GM23338 (cell line): ENCODE measurements around the gene PHACTR1. TPM values are rescaled to one million over a fixed set of nuclear protein-coding genes. Genes with fewer than 3 reads are reported as not detected.

Experiments
- ATAC-seq: fragments of 200-7000 bp; cut with Tn5 transposase; 3 replicates; pipeline ENCODE4 v1.9.1; 2020
- DNase-seq: peaks from one replicate; pipeline ENCODE4 v3.0.0-alpha.2; 2015; ENCODE audit warnings: low spot score
- H2AFZ ChIP-seq: fragments of 200-600 bp; sonication (generic); 2 replicates; pipeline ENCODE4 v1.8.0; 2016; ENCODE audit warnings: antibody characterized with exemption, mild to moderate bottlenecking, moderate library complexity
- H3F3A ChIP-seq: fragments of 200-600 bp; sonication (generic); replicated peaks from 2 replicates; pipeline ENCODE4 v1.8.0; 2017; ENCODE audit warnings: antibody characterized with exemption, mixed run types, low read depth
- H3K27ac ChIP-seq: fragments of 200-600 bp; sonication (generic); 2 replicates; pipeline ENCODE4 v1.6.1; 2016; ENCODE audit warnings: low read depth
- H3K27me3 ChIP-seq: fragments of 200-600 bp; sonication (generic); 2 replicates; pipeline ENCODE4 v1.8.0; 2016; ENCODE audit warnings: mild to moderate bottlenecking, mixed run types, moderate library complexity; ENCODE audit not compliant: insufficient read depth
- H3K36me3 ChIP-seq: fragments of 200-600 bp; sonication (generic); 2 replicates; pipeline ENCODE4 v1.8.0; 2016; ENCODE audit warnings: mild to moderate bottlenecking; ENCODE audit not compliant: insufficient read depth
- H3K4me1 ChIP-seq: fragments of 200-600 bp; sonication (generic); 2 replicates; pipeline ENCODE4 v1.8.0; 2016; ENCODE audit warnings: mild to moderate bottlenecking, moderate library complexity; ENCODE audit not compliant: insufficient read depth
- H3K4me2 ChIP-seq: fragments of 200-600 bp; sonication (generic); 2 replicates; pipeline ENCODE4 v1.7.1; 2017; ENCODE audit warnings: mixed run types
- H3K4me3 ChIP-seq: fragments of 200-600 bp; sonication (generic); 2 replicates; pipeline ENCODE4 v1.6.1; 2016; ENCODE audit warnings: mixed run types
- H3K79me2 ChIP-seq: fragments of 200-600 bp; sonication (generic); replicated peaks from 2 replicates; pipeline ENCODE4 v1.8.0; 2017; ENCODE audit warnings: mild to moderate bottlenecking; ENCODE audit not compliant: insufficient read depth
- H3K9me2 ChIP-seq: fragments of 200-600 bp; sonication (generic); 2 replicates; pipeline ENCODE4 v1.8.0; 2017; ENCODE audit not compliant: insufficient read depth
- H4K20me1 ChIP-seq: fragments of 200-600 bp; sonication (generic); replicated peaks from 2 replicates; pipeline ENCODE4 v1.8.0; 2017; ENCODE audit warnings: mild to moderate bottlenecking; ENCODE audit not compliant: insufficient read depth
- H3K27ac Mint-ChIP-seq: 2 replicates; pipeline ENCODE4 v1.8.0; 2020; ENCODE audit warnings: inconsistent platforms, mild to moderate bottlenecking, moderate library complexity, mixed read lengths
- H3K27me3 Mint-ChIP-seq: 3 replicates; pipeline ENCODE4 v1.8.0; 2022; ENCODE audit warnings: low read depth, mild to moderate bottlenecking, moderate library complexity, mixed read lengths, inconsistent platforms; ENCODE audit not compliant: insufficient read depth, poor library complexity
- H3K36me3 Mint-ChIP-seq: 3 replicates; pipeline ENCODE4 v1.8.0; 2021; ENCODE audit warnings: low read depth, mild to moderate bottlenecking, inconsistent platforms, moderate library complexity, mixed read lengths
- H3K4me1 Mint-ChIP-seq: 3 replicates; pipeline ENCODE4 v1.8.0; 2020; ENCODE audit warnings: mild to moderate bottlenecking, inconsistent platforms, mixed read lengths
- H3K4me3 Mint-ChIP-seq: 3 replicates; pipeline ENCODE4 v1.8.0; 2021; ENCODE audit warnings: moderate library complexity, mild to moderate bottlenecking, inconsistent platforms, mixed read lengths
- H3K9me3 Mint-ChIP-seq: 3 replicates; pipeline ENCODE4 v1.8.0; 2020; ENCODE audit warnings: moderate library complexity, mild to moderate bottlenecking, inconsistent platforms, mixed read lengths
- CREB1 ChIP-seq: fragments of 250-450 bp; sonication (Bioruptor Pico); IDR thresholded peaks from 2 replicates; pipeline ENCODE4 v1.5.0; 2020; ENCODE audit warnings: low read depth, mild to moderate bottlenecking, moderate library complexity
- ETS1 ChIP-seq: IDR thresholded peaks from 2 replicates; pipeline ENCODE4 v1.6.1; 2016; ENCODE audit warnings: antibody characterized with exemption
- EZH2 ChIP-seq: fragments of 200-600 bp; sonication (generic); IDR thresholded peaks from one replicate; pipeline ENCODE4 v1.8.0; 2017; ENCODE audit warnings: antibody characterized with exemption, mild to moderate bottlenecking, low read depth; ENCODE audit not compliant: unreplicated experiment
- EZH2phosphoT487 ChIP-seq: fragments of 200-600 bp; sonication (generic); IDR thresholded peaks from one replicate; pipeline ENCODE4 v1.8.1; 2018; ENCODE audit warnings: antibody characterized with exemption; ENCODE audit not compliant: unreplicated experiment
- JUNB ChIP-seq: IDR thresholded peaks from one replicate; pipeline ENCODE4 v1.6.1; 2016; ENCODE audit warnings: antibody characterized with exemption; ENCODE audit not compliant: unreplicated experiment
- POLR2AphosphoS5 ChIP-seq: IDR thresholded peaks from 2 replicates; pipeline ENCODE4 v1.6.1; 2016; ENCODE audit warnings: antibody characterized with exemption, low read depth
- REST ChIP-seq: IDR thresholded peaks from one replicate; pipeline ENCODE4 v1.6.1; 2018; ENCODE audit warnings: antibody characterized with exemption; ENCODE audit not compliant: unreplicated experiment
- STAT1 ChIP-seq: IDR thresholded peaks from one replicate; pipeline ENCODE4 v1.6.1; 2016; ENCODE audit warnings: antibody characterized with exemption; ENCODE audit not compliant: unreplicated experiment
- ZNF114 ChIP-seq: fragments of 250-450 bp; sonication (Bioruptor Pico); IDR thresholded peaks from 2 replicates; pipeline ENCODE4 v1.5.0; 2020; ENCODE audit warnings: mild to moderate bottlenecking, moderate library complexity
- ZNF331 ChIP-seq: fragments of 250-450 bp; sonication (Bioruptor Pico); IDR thresholded peaks from 2 replicates; pipeline ENCODE4 v1.5.0; 2020; ENCODE audit warnings: low read depth, mild to moderate bottlenecking, moderate library complexity
- ZNF462 ChIP-seq: fragments of 250-450 bp; sonication (Bioruptor Pico); IDR thresholded peaks from 2 replicates; pipeline ENCODE4 v1.5.0; 2020; ENCODE audit warnings: mild to moderate bottlenecking, moderate library complexity
- polyA plus RNA-seq: library from polyadenylated mRNA; unstranded; fragments of >200 nt; fragmentation: Nextera tagmentation; extraction: Ambion mirVana; gene quantifications from 2 replicates; pipeline ENCODE4 v1.2.1, GENCODE V29; 2016
- total RNA-seq: library from RNA; depleted of rRNA; stranded (reverse); fragments of >200 nt; shearing (Covaris generic); gene quantifications from 2 replicates; pipeline ENCODE4 v1.2.3, GENCODE V29; 2014

Gene PHACTR1
- total and polyA plus RNA-seq, 2 experiments from 2014 or later: 5.9 to 19.3 TPM

GRCh38 chr6:13183415-13184088, 467.0 kb downstream of the PHACTR1 start:
- Histone ChIP-seq H2AFZ (no peak overlapping the region), H4K20me1 (no peaks in the 10 kb centered on the region), H3K9me2 (no peaks in the 10 kb centered on the region), H3K36me3 (no peaks in the 10 kb centered on the region), H3K4me1 (no peaks in the 10 kb centered on the region), H3K4me2 (no peak overlapping the region), H3K4me3 (no peak overlapping the region), H3K27me3 (no peaks in the 10 kb centered on the region), H3K27ac (no peak overlapping the region), H3F3A (no peaks in the 10 kb centered on the region), H3K79me2 (no peaks in the 10 kb centered on the region)
- no peaks in the 10 kb centered on the region for H3K9me3 Mint-ChIP-seq
- no peak overlapping the region for H3K27ac Mint-ChIP-seq
- peaks cover 2% of the 10 kb centered on the region for H3K27me3 Mint-ChIP-seq
- TF ChIP-seq REST (no peak), EZH2phosphoT487 (no peak), STAT1 (no peak), ZNF331 (CRISPR knock-in tag) (no peak), ZNF462 (CRISPR knock-in tag) (no peak), CREB1 (CRISPR knock-in tag) (no peak), JUNB (no peak), EZH2 (no peak), ZNF114 (CRISPR knock-in tag) (no peak), POLR2AphosphoS5 (no peak), ETS1 (no peak)
- peaks cover 6% of the 10 kb centered on the region for H3K4me1 Mint-ChIP-seq
- H3K36me3 Mint-ChIP-seq: no peaks in the 10 kb centered on the region
- DNase-seq (no peak), ATAC-seq (no peak)
- H3K4me3 Mint-ChIP-seq: no peak overlapping the region
